ENCODE measurements around the gene ARHGEF11.

DNA sequence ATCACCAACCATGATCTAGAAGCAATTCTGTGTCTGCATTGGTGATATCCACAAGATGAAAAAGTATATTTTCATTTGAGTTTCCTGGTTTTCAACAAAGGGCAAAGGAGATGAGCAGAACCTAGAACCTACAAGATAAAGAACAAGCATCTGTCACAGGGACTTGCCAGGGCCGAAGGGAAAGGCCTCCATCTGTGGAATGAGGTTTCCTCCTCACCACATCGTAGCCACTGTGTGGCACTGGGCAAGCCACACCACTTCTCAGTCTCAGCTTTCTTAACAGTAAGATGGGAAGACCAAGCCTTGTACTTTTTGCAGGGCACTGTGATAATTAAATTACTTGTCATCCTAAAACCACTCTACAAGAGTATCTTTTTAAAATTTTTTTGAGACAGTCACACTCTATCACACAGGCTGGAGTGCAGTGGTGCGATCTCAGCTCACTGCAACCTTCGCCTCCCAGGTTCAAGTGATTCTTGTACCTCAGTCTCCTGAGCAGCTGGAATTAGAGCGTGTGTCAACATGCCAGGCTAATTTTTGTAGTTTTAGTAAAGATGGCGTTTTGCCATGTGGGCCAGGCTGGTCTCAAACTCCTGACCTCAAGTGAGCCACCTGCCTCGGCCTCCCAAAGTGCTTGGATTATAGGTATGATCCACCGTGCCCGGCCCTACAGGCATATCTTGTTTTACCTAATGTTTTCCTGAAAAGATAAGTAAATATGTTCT, 45.8 kb downstream of the ARHGEF11 start:
- TF ChIP-seq, protein P1, sequence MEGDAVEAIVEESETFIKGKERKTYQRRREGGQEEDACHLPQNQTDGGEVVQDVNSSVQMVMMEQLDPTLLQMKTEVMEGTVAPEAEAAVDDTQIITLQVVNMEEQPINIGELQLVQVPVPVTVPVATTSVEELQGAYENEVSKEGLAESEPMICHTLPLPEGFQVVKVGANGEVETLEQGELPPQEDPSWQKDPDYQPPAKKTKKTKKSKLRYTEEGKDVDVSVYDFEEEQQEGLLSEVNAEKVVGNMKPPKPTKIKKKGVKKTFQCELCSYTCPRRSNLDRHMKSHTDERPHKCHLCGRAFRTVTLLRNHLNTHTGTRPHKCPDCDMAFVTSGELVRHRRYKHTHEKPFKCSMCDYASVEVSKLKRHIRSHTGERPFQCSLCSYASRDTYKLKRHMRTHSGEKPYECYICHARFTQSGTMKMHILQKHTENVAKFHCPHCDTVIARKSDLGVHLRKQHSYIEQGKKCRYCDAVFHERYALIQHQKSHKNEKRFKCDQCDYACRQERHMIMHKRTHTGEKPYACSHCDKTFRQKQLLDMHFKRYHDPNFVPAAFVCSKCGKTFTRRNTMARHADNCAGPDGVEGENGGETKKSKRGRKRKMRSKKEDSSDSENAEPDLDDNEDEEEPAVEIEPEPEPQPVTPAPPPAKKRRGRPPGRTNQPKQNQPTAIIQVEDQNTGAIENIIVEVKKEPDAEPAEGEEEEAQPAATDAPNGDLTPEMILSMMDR (conservative IDR thresholded peaks at IDR 0.05), result no peak
- TF ChIP-seq ZFX (IDR thresholded peaks at IDR 0.05), result no peak
